GM18873 (cell line): ENCODE measurements around the gene STPG3.

Experiments used
- ATAC-seq: cut with Tn5 transposase; IDR thresholded peaks from one replicate; pipeline ENCODE4 v1.9.1; 2021; ENCODE audit warnings: mild to moderate bottlenecking, moderate library complexity, moderate number of reproducible peaks; ENCODE audit not compliant: unreplicated experiment, low FRiP score

STPG3 gene

DNA sequence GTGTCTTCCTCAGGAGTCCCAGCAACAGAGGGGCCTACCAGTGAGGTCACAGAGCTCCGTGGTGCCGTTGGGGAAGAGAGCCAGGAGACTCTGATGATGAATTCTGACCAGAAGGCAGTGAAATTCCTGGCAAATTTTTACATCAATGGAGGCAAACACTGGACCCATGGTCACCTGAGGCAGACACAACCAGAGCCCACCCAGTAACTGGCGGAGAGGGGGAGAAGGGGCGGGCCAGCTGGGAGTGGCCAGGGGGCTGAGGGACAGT is at the start of gene STPG3:
STPG3 (plus strand) TSS at position 93 of the 268 bp plus-strand sequence; CDS start at position 94, 1 bp downstream.
- ATAC-seq, result no peak

DNA sequence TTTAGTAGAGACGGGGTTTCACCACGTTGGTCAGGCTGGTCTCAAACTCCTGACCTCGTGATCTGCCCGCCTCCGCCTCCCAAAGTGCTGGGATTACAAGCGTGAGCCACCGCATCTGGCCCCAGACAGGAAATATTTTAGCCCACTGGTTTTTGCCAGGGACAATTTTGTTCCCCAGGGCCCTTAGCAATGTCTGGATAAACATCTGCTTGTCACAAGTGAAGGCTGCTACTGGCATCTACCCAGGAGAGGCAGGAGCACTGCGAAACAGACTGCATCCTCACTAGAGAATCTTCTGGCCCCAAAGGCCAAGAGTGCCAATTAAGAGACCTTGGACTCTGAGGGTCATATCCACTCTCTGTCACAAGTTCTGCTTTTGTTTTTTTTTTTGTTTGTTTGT is 48.1 kb upstream of the STPG3 start:
- ATAC-seq, result no peak

DNA sequence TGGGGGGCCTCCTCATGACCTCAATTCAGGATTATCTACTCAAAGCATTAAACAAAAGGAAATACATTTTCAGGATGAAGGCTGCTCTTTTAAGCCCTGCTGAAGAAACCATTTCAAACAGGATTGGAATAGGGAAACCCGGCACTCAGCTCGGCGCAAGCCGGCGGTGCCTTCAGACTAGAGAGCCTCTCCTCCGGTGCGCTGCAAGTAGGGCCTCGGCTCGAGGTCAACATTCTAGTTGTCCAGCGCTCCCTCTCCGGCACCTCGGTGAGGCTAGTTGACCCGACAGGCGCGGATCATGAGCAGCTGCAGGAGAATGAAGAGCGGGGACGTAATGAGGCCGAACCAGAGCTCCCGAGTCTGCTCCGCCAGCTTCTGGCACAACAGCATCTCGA is 46.4 kb upstream of the STPG3 start:
- ATAC-seq, result no peak

DNA sequence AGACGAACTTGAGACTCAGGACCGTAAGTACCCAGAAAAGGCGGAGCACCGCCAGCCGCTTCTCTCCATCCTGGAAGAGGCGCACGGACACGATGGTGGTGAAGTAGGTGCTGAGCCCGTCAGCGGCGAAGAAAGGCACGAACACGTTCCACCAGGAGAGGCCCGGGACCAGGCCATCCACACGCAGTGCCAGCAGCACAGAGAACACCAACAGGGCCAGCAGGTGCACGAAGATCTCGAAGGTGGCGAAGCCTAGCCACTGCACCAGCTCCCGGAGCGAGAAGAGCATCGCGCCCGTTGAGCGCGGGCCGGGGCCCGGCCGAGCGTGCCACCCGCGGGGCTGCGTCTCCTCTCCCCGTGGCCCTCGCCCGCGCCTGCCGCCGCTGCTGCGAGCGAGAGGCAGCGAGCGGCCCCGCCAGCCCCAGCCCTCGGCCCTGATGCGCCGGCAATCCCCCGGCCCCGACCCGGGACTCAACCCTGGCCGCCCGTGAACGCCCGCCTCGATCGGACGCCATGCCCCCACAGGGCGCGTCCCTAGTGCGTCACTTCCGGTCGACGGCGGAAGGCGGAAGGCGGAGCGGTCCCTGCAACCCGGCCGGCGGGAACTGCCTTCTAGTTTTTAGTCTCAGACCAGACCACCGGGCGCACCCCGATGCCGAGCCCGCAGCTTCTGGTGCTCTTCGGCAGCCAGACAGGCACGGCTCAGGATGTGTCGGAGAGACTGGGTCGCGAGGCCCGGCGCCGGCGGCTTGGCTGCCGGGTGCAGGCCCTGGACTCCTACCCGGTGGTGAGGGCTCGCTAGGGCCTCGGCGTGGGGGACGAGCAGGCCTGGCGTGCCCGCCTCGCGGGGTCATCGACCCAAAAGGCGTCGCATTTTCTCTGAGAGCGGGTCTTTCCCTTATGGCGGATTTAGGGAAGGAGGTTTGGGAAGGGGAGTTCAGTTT is 45.7 kb upstream of the STPG3 start, which contains the start of the genes NDOR1 and TMEM203:
NDOR1 (plus strand) TSS at position 575 of the 944 bp plus-strand sequence; CDS start at position 653, 78 bp downstream.
TMEM203 (minus strand) TSS at position 523 of the 944 bp plus-strand sequence; CDS start at position 289, 234 bp downstream.
- no peak for ATAC-seq

DNA sequence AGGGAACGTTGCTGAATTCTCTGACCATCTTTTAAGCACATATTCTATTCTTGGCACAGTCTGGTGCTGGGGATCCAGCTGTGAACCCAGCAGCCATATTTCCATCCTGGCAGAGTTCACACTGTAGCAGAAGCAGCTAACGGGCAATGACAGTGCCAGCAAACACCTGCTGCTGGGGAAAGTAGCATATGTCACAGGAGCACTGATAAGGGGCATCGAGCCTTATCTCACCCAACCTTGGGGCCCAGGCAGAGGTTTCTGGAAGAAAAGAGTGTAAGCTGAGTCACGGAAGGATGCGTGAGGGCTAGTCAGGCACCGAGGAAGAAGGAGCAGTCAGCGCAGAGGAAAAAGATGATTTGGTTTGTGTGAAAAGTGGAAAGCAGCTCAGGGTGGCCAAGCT is 44.5 kb upstream of the STPG3 start:
- no peak for ATAC-seq

DNA sequence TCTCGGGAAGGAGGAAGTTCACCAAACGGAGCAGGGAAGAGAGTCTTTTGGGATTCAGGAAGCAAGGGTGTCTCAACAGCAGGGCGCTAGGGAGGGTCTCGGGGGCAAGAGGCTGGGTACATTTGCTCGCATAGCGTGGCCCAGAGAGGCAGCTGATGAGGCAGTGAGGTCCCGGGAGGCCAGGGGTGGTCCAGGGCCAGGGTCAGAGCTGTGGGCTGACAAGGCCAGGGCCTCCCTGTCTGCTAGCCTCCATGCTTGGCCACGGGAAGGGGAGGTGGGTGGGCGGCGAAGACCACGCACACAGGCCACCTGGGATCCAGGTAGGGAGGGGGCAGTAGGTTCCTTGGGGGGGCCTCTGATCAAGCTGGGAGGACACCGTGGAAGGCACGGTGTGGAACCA is 39.6 kb upstream of the STPG3 start:
- no peak for ATAC-seq

DNA sequence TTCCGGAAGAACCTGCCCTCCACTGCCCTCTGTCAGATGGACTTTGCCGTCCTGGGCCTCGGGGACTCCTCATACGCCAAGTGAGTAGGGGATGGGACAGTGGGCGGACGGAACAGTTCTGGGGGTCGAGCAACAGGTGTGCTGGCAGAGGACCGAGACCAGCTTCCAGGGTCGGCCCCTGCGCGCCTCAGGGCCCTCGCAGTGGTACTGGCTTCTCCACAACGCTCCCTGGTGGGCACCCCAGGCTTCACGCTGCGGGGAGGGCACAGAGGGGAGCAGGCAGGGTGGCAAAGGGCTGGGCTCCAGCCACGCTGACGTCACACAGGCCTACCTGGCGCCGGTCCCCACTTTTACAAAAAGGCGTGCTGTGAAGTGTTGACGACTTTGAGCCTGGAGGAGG is 38.6 kb upstream of the STPG3 start:
- no peak for ATAC-seq

DNA sequence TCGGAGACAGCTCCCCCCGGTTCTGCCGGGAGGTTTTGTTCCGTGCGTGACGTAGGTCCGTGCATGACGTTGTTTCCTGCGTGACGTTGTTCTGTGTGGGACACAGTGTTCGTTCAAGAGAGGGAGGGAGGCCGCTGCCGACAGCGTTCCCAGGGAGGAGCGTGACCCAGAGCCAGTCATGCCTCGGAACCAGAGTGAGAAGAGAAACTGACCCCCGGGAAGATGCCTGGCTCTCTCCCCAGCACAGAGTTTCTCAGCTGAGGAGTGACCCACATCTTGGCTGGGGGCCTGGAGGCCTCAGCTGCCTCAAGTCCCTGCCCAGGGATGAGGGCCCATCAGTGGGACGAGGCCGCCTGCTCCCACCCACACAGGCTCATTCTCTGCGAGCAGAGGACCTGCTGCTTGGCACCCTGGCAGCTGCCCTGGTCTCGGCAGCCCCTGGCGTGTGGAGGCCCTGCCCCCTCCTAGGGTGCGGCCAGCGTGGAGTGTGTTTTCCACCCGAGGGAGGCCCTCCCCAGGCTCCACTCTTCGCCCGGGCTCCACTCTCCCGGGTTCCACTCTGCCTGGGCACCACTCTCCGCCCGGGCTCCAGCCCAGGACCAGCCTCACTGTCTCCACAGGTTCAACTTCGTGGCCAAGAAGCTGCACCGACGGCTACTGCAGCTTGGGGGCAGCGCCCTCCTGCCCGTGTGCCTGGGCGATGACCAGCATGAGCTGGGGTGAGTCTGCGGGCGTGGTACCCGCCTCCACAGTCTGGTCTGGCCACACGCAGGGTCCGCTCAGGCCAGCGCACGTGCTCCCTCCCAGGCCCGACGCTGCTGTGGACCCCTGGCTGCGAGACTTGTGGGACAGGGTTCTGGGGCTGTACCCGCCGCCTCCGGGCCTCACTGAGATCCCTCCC is 37.7 kb upstream of the STPG3 start:
- no peak for ATAC-seq

DNA sequence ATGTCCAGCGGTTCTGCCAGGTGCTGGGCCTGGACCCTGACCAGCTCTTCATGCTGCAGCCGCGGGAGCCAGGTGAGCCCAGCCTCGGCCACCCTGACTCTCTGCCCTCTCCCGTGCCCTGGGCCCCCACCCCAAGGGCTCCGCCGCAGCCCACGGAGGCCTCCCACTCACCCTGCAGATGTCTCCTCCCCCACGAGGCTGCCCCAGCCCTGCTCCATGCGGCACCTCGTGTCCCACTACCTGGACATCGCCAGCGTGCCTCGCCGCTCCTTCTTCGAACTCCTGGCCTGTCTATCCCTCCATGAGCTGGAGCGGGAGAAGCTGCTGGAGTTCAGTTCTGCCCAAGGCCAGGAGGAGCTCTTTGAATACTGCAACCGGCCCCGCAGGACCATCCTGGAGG is 36.5 kb upstream of the STPG3 start:
- no peak for ATAC-seq

DNA sequence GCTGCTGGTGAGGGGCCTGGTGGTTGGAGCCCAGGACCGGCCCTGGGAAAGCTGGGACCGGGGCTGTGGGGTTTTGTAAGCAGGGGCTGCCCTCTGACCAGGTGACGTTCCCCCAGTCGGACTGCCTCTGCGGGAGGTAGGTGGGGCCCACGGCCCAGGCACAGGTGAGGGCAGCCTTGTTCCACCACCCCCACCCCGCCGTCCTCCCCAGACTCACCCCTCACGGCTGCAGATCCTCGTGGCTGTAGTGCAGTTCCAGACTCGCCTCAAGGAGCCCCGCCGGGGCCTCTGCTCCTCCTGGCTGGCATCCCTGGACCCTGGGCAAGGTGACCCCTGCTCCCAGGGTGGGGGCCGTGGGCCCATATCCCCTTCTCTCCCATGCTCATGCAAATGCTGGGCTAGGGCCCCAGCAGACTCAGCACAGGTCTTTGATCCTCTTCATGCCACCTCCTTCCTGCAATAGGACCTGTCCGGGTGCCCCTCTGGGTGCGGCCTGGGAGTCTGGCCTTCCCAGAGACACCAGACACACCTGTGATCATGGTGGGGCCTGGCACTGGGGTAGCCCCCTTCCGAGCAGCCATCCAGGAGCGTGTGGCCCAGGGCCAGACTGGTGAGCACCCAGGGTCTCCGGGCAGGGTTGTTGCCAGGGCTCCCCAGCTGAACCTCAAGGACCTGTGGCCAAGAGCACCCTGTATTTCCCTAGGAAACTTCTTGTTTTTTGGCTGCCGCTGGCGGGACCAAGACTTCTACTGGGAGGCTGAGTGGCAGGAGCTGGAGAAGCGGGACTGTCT is 35.7 kb upstream of the STPG3 start:
- ATAC-seq, result no peak

DNA sequence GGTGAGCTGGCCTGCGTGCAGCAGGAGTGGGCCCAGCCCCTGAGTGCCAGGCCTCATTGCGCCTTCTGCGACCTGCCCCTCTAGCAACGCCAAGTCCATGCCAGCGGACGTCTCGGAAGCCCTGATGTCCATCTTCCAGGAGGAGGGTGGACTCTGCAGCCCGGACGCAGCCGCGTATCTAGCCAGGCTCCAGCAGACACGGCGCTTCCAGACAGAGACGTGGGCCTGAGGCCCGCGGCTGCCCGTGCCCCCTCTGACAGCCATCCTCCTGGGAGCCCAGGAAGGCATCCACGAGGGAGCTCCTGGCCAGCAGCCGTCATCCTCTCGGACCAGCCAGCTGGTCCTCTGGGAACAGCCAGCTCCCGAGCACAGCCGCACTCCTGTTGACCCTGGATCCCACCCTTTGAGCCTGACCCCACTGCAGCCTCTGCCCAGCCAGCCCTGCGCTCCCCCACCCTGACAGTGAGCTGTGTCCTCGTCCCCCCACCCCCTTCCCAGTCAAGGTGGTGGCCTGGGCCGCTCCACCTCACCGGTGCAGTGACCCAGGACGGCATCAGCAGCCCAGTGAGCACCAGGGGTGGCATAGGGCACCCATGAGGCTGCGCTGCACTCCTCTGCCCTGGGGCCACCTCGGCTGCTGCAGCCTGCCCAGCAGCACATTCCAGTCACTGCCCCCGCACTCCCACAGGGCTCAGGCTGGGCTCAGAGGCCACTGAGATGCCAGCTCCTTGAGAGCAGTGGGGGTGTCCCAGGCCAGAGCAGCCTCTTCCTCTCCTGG is 34.7 kb upstream of the STPG3 start:
- no peak for ATAC-seq

DNA sequence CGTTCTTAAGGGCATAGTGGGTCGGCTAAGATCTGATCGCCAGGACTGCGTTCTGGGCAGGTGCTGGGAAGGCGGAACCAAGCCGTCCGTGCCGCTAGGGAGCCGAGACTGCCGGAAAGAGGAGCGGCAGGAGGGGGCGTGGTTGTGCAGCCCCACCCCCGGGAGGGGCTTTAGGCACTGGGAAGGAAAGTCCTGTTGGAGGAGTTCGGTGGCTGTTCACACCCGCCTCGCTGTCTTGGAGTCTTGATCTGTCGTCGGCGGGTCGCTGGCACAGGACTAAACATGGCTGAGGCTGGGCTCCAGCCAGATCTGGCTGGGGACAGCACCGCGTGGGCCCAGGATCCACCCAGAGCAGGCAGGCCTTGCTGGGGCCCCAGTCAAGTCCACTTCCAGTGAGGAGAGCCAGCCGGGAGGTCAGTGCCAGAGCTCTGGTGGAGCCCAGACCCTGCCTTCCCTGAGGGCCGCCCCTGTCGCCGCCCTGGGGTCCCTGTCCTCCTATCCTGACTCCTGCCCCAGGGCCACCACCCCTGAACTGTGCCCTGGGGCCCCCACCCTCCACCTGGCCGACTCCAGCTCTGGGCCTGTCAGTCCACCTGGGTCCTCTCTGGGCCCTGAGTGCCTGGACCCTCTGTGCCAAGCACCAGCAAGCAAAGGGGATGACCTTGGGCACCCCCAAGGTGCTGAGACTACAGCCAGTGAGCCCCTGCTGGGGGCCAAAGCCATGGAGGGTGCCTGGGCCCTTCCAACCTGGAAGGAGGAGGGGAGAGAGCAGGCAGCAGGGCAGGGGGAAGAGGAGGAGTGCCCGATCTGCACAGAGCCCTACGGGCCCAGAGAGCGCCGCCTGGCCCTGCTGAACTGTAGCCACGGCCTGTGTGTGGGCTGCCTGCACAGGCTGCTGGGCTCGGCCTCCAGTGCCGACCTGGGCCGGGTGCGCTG is 33.5 kb upstream of the STPG3 start:
- no peak for ATAC-seq

DNA sequence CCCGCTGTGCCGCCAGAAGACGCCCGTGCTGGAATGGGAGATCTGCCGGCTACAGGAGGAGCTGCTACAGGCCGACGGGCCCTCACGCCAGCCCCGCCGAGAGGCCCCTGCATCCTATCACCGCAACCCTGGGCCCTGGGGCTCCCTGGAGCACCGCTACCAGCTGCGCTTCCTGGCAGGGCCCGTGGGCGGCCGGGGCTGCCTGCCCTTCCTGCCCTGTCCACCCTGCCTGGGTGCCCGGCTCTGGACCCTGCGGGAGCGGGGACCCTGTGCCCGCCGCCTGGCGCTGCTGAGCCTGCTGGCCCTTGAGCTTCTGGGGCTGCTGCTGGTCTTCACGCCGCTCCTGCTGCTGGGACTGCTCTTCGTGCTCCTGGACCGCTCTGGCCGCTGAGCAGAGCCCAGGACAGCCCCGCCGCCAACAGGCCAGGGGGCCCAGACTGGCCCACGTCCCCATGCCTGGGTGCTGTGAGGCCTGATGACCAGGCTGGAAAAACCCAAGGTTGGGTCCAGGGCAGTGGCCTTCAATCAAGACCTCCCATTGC is 32.8 kb upstream of the STPG3 start:
- no peak for ATAC-seq

DNA sequence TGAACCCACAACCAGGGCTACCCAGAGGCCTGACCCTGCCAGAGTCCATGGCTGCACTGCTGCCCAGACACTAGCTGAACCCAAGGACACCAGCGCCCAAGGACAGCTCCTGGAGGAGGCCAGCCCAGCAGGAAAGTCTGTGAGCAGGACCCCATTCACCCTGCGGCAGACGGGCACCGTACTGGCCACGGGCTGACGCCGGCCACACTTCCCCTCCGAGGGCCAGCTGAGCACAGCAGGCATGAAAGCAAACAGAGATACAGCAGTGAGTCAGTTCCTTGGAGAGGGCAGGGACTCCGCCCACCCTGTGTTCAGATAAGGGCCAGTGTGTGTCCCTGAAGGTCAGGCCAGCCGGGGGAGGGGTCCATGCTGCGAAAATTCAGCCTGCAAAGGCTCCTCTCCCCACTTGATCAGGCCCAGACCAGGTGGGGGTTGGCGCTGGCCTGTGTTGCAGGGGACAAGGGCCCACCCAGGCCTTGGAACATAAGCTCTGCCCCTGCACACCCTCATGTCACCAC is 32.3 kb upstream of the STPG3 start:
- no peak for ATAC-seq

DNA sequence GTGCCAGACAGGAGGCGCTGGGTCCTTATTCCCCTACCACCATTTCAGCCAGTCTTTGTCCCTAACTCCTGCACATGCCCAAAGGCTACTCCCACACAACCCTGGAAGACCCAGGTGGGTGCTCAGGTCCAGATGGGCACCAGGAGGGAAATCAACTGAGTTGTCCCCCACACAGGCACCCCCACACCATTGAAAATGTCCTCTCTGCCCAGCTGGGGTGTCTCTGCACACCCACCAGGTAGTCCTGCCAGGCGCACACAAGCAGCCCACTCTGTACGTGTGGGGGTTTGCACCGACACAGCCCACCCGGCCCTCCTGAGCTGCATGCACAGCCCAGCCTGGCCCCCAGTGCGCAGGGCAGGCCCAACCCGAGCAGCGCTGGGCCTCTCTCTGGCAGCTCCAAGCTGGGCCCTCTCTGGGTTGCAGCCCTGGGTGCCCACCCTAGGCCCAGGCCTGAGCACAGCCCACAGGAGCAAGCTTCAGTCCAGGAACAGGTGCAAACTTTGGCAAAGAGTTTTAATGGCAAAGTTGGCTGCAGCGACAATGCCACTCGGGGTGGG is 31.2 kb upstream of the STPG3 start:
- ATAC-seq, result no peak

DNA sequence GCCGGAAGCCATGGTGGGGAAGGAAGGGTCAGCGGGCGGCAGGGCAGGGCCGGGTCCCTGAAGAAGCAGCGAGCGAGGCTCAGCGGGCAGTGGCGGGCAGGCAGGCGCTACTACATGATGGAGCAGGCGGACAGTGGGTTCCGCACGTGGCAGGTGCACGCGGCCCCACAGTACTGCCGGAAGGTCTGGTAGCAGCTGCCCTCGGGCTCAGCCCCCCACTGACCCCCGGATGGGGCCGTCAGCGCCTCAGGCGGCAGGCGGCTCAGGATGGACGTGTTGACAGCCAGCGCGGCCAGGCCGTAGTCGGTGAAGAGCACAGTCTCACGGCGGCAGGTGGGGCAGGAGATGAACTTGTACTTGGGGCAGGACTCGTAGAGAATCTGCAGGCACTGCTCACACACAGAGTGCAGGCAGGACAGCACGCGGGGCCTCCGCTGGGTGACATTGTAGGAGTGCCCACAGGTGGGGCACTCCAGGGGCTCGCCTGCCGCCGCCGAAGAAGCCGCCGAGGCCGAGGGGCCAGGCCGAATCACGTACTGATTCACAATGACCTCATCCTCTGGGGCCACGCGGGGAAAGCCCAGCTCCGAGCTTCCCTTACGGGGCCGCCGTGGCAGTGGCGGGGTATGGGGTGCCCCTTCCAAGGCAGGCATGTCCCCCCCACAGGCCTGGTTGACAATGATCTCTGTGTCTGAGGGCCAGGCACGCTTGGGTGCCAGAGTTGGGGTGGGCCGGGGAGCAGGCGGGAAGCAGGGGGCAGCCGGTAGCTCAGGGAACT is 30.6 kb upstream of the STPG3 start:
- ATAC-seq, result no peak

DNA sequence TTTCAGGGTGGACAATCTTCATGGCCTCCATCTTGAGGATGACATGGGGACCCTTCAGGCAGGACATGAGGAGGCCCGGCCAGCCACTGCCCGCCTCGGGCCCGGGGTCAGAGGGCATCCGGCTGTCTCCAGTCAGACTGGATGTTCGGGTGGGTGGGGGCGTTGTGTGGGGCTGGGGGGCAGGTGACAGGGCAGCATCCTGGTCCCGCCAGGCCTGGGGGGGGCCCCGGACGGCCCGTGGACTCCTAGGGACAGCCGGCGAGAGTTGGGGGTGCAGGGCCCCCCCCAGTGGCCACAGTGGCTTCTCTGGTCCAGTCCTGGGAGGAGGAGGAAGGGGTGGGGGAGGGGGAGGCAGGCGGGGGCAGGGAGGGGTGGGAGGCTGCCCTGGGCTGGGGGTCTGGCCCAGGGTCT is 30.0 kb upstream of the STPG3 start:
- no peak for ATAC-seq
